ENCODE measurements around the gene KDM4F. TPM values are rescaled to one million over a fixed set of nuclear protein-coding genes. Genes with fewer than 3 reads are reported as not detected.
A peak's percentile ranks its signal among the peaks of the same experiment; 100 is the strongest.

The KDM4F gene
- total RNA-seq, 1 experiment from 2014 or later = not detected

DNA sequence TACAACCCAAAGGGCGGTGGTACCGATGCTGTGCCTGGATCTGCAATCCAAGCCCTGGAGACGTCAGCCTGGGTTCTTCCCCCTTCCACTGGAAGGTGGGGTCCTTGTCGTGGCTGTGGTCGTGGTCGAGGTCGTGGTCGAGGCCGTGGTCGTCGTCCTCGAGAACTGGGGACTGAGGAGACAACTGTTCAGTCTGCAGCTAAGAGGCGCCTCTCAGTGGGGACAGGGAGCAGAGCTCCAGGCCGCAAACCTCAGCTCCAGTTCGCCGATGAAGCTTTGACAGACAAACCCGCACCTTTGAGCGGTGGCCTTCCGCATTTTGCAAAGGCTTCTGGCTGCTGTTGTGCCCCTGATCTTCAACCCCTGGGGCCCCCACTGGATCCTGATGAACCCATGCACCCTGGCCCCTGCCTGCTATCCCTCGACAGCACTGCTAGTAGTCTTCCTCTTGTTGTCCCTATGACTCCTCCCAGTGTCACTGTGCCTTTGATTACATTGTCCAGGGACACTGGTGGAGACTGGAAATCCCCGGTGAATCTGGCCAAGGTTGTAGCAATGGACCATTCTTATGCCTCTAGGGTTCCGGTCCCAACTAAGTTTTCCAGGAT lies 1.5 kb downstream of the KDM4F start (continued):
- TF ChIP-seq TCF7L2 (IDR thresholded peaks at IDR 0.05; ENCODE audit: borderline replicate concordance, extremely low read depth, insufficient read depth, insufficient read length) = no peak
- no peak for TF ChIP-seq ZNF274 (IDR thresholded peaks at IDR 0.05; ENCODE audit: low read depth, low read length)
- TF ChIP-seq CEBPB (IDR thresholded peaks at IDR 0.05; ENCODE audit: low read depth) = no peak
- no peak for TF ChIP-seq POLR2A (IDR thresholded peaks at IDR 0.05; ENCODE audit: borderline replicate concordance, extremely low read depth, insufficient read depth, insufficient read length)

DNA sequence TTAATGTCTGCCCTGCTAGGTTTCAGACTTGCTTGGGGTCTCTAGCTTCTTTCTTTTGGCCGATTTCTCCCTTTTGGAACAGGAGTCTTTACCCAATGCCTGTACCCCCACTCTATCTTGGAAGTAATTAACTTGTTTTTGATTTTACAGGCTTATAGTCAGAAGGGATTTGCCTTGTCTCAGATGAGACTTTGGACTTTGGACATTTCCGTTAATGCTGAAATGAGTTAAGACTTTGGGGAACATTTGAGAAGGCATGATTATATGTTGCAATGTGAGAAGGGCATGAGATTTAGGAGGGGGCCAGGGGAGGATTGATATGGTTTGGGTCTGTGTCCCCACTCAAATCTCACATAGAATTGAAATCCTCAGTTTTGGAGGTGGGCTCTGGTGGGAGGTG lies 5.1 kb downstream of the KDM4F start:
- H3K79me2 ChIP-seq (ENCODE audit: insufficient read depth, low read length) = no peaks in the 10 kb centered on the region
- ATAC-seq = no peak
- intact Hi-C loops (cut with micrococcal nuclease) = no loop called here
- H2AFZ ChIP-seq (ENCODE audit: low read depth, low read length, poor library complexity, severe bottlenecking) = no peak overlapping the region
- RAD21 ChIA-PET (ENCODE audit: low non-redundant PET in 1 of 2, low total read pairs in 2 of 2, uncharacterized antibody in 2 of 2, unreplicated experiment in 2 of 2) = no interaction called here
- no peak for DNase-seq (ENCODE audit: low read depth, low spot score)
- CTCF ChIA-PET = no interaction called here
- no peaks in the 10 kb centered on the region for H3K9me3 ChIP-seq (ENCODE audit: control insufficient read depth in 1 of 2, insufficient read depth in 1 of 2, low read depth in 1 of 2, low read length in 2 of 2)
- H3K9ac ChIP-seq (ENCODE audit: low read length) = no peak overlapping the region
- no peaks in the 10 kb centered on the region for H3K36me3 ChIP-seq (ENCODE audit: control insufficient read depth in 1 of 2, insufficient read depth in 2 of 2, low read length in 2 of 2)
- no peaks in the 10 kb centered on the region for H4K20me1 ChIP-seq (ENCODE audit: insufficient read depth)
- H3K27ac ChIP-seq (ENCODE audit: low read depth, low read length) = no peak overlapping the region
- TF ChIP-seq SRF (IDR thresholded peaks at IDR 0.05; ENCODE audit: low read depth) (no peak), ZNF274 (IDR thresholded peaks at IDR 0.05; ENCODE audit: low read depth, low read length) (no peak)
- no TSS peak for BruUV-seq (replicated peaks)
- no peak overlapping the region for H3K4me3 ChIP-seq (replicated peaks in 1 of 2; ENCODE audit: low read depth in 1 of 2, low read length in 2 of 2)
- no peaks in the 10 kb centered on the region for H3K9me2 ChIP-seq (ENCODE audit: insufficient read depth)
- H3K4me2 ChIP-seq (ENCODE audit: low read length) = no peak overlapping the region
- H3K4me1 ChIP-seq (ENCODE audit: control insufficient read depth in 1 of 2, insufficient read depth in 2 of 2, low read length in 2 of 2) = no peaks in the 10 kb centered on the region
- H3K27me3 ChIP-seq (ENCODE audit: insufficient read depth, low read length) = no peaks in the 10 kb centered on the region
- POLR2A ChIA-PET = no interaction called here

DNA sequence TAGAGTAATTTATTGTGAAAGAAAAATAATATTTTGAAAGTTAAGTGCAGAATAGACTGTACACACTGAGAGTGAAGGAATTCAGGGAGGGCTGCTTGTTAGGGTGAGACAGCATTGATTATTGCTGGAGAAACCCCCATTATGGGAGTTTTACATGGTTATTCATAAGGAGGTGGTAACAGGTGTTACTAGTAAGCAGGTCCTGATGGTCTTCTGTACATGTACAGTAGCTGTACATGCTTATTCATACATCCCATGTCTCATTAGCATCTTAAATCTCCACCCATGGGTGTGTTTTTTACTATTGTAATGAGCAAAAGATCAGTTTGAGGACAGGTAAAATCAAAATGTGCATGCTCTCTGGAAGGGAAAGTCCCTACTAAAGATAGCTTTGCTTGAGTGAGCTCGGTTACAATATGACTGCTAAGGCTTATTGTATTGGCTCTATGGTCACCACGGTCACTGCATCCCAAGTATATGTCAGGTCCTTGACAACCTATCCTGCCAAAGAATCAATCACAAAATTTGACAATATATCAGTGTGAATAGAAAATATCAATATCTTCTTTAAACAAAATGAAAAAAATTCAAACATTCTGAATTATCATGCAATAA lies 6.2 kb downstream of the KDM4F start:
- Histone ChIP-seq H4K20me1 (ENCODE audit: insufficient read depth) (no peaks in the 10 kb centered on the region), H3K9me2 (ENCODE audit: insufficient read depth) (no peaks in the 10 kb centered on the region), H3K9me3 (ENCODE audit: control insufficient read depth in 1 of 2, insufficient read depth in 1 of 2, low read depth in 1 of 2, low read length in 2 of 2) (no peaks in the 10 kb centered on the region), H3K79me2 (ENCODE audit: insufficient read depth, low read length) (no peaks in the 10 kb centered on the region), H3K4me3 (replicated peaks in 1 of 2; ENCODE audit: low read depth in 1 of 2, low read length in 2 of 2) (no peak overlapping the region), H3K27ac (ENCODE audit: low read depth, low read length) (no peak overlapping the region), H3K27me3 (ENCODE audit: insufficient read depth, low read length) (no peaks in the 10 kb centered on the region), H3K36me3 (ENCODE audit: control insufficient read depth in 1 of 2, insufficient read depth in 2 of 2, low read length in 2 of 2) (no peaks in the 10 kb centered on the region), H3K4me2 (ENCODE audit: low read length) (no peak overlapping the region), H2AFZ (ENCODE audit: low read depth, low read length, poor library complexity, severe bottlenecking) (no peak overlapping the region), H3K4me1 (ENCODE audit: control insufficient read depth in 1 of 2, insufficient read depth in 2 of 2, low read length in 2 of 2) (no peaks in the 10 kb centered on the region), H3K9ac (ENCODE audit: low read length) (no peak overlapping the region)
- ChIA-PET POLR2A (interaction anchor here (0.9 to 1.1 kb wide), 2 partner anchors 11 kb away, joined by 3 read pairs; partner anchors contain the start of gene SRSF8), CTCF (no interaction called here), RAD21 (ENCODE audit: low non-redundant PET in 1 of 2, low total read pairs in 2 of 2, uncharacterized antibody in 2 of 2, unreplicated experiment in 2 of 2) (no interaction called here)
- ATAC-seq = no peak
- no peak for DNase-seq (ENCODE audit: low read depth, low spot score)
- TF ChIP-seq YY1 (IDR thresholded peaks at IDR 0.05; ENCODE audit: extremely low read depth, insufficient replicate concordance, low read depth, low read length) (no peak), ELF1 (IDR thresholded peaks at IDR 0.05; ENCODE audit: borderline replicate concordance, low read depth) (0 out of 2 replicates have a peak, but pooled peaks have one; percentile 9), TCF7L2 (IDR thresholded peaks at IDR 0.05; ENCODE audit: borderline replicate concordance, extremely low read depth, insufficient read depth, insufficient read length) (no peak), SRF (IDR thresholded peaks at IDR 0.05; ENCODE audit: low read depth) (no peak), POLR2AphosphoS5 (IDR thresholded peaks at IDR 0.05; ENCODE audit: low read depth, low read length) (no peak)
- BruUV-seq (replicated peaks) = no TSS peak
- intact Hi-C loops (cut with micrococcal nuclease) = no loop called here

Data from HCT116 (cell line).